ENCODE measurements around the gene ST6GALNAC2.

Gene ST6GALNAC2

DNA sequence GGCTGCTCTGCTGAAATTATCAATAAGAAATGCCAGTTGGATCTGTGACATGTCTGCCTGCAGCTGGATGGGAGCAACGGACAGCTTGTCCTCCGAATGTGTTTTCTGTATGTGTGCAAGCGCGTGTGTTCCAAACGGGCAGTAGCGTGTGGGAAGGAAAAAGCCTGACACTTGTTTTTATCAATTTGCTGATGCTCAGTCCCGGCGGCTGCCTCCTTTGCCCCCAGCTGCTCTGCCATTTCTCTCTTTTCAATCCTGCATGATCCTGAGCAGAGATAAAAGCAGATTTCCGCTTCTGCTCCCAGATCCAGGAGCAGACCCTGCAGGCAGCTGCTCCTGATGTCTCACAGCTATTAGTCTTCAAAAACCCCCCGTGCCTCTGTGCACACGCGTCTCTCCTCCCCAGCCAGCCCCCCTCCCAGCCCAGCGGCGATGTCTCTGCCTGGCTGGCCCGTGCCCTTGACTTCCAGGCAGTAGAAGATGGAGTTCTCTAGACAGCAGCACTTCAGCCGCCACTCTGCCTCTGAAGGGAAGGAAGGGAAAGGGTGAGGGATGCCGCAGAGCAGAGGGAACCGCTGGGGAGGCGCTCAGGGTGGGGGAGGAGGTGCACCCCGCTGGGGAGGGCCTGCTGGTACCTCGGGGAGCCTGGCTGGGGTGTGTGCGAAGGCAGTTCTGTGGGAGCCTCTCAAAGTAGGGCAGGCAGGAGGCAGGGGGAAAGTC, 41.7 kb downstream of the ST6GALNAC2 start:
- CTCF ChIA-PET = interaction anchor here (0.7 to 2.1 kb wide), 3 partner anchors 15 to 42 kb away, joined by 3 to 9 read pairs (median 4); no protein-coding TSS in a partner anchor
- TF ChIP-seq, protein P1, sequence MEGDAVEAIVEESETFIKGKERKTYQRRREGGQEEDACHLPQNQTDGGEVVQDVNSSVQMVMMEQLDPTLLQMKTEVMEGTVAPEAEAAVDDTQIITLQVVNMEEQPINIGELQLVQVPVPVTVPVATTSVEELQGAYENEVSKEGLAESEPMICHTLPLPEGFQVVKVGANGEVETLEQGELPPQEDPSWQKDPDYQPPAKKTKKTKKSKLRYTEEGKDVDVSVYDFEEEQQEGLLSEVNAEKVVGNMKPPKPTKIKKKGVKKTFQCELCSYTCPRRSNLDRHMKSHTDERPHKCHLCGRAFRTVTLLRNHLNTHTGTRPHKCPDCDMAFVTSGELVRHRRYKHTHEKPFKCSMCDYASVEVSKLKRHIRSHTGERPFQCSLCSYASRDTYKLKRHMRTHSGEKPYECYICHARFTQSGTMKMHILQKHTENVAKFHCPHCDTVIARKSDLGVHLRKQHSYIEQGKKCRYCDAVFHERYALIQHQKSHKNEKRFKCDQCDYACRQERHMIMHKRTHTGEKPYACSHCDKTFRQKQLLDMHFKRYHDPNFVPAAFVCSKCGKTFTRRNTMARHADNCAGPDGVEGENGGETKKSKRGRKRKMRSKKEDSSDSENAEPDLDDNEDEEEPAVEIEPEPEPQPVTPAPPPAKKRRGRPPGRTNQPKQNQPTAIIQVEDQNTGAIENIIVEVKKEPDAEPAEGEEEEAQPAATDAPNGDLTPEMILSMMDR (conservative IDR thresholded peaks at IDR 0.05; ENCODE audit: low read depth) = no peak
- DNase-seq (ENCODE audit: low spot score) = no peak
- H3K27ac ChIP-seq = peak overlapping the region; percentile 26
- POLR2A ChIA-PET (ENCODE audit: low non-redundant PET) = interaction anchor here (0.6 kb wide), 1 partner anchor 697 kb away, joined by 7 read pairs; no protein-coding TSS in a partner anchor

DNA sequence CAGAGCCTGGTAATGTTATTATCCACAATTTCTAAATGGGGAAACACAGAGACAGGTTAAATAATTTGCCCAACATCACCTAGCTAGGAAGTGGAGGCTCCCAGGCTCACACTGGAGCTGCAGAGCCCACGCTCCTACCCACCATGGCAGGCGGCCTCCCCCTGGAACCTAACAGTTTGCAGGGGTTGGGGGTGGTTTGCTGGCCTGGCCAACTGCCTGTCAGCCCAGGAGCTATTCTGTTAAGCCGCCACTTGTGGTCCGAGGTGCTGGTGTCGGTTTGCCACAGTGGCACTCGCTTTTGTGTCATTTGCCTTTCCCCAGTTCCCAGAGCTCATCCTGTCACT, 42.2 kb downstream of the ST6GALNAC2 start:
- ChIA-PET POLR2A (ENCODE audit: low non-redundant PET) (interaction anchor here (0.6 kb wide), 1 partner anchor 696 kb away, joined by 7 read pairs; no protein-coding TSS in a partner anchor), CTCF (interaction anchor here (0.7 to 2.1 kb wide), 3 partner anchors 15 to 43 kb away, joined by 3 to 9 read pairs (median 4); no protein-coding TSS in a partner anchor)
- TF ChIP-seq, protein P1 (conservative IDR thresholded peaks at IDR 0.05; ENCODE audit: low read depth) = no peak
- H3K27ac ChIP-seq = peak overlapping the region; percentile 26
- no peak for DNase-seq (ENCODE audit: low spot score)

DNA sequence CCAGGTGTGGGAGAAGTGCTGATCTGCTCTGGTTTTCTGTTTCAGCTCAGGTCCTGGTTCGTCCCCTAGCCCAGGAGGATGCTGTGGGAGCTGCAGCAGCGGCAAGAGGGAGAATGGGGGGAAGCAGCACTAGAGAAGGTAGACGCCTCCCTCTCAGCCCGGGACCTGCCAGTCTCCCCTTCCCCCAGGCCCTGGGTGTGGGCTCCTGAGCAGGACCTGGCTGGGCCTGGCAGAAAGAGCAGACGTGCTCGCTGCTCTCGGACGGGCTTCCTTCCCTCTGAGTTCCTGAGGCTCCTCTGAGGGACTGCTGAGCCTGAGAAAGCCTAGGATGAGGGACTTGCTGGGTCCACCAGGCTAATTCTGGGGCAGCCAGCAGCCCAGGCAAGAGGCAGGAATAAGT, 42.7 kb downstream of the ST6GALNAC2 start:
- POLR2A ChIA-PET (ENCODE audit: low non-redundant PET) = no interaction called here
- TF ChIP-seq, protein P1 (conservative IDR thresholded peaks at IDR 0.05; ENCODE audit: low read depth) = no peak
- DNase-seq (ENCODE audit: low spot score) = no peak
- peak overlapping the region; percentile 26 for H3K27ac ChIP-seq
- CTCF ChIA-PET = no interaction called here

DNA sequence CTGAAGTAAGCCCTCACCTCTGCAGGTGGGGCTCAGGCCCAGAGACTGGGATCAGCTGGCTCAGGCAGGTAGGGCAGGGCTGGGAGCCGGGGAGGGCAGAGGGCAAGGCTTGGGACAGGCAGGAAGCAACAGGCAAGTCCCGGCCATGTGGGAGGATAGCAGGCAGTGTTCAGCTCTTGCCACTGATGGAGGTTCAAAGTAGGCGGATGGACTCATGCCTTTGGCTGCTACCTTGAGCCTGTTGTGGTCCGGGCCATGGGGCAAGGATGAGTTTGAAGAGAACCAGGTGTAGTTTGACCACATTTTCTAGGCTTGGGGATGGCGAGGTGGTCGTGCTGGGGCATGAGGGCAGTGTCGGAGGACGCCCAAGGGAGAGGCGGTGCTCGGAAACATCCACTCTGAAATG, 43.1 kb downstream of the ST6GALNAC2 start:
- DNase-seq (ENCODE audit: low spot score) = no peak
- TF ChIP-seq, protein P1 (conservative IDR thresholded peaks at IDR 0.05; ENCODE audit: low read depth) = no peak
- ChIA-PET CTCF (no interaction called here), POLR2A (ENCODE audit: low non-redundant PET) (no interaction called here)
- peak overlapping the region; percentile 26 for H3K27ac ChIP-seq

DNA sequence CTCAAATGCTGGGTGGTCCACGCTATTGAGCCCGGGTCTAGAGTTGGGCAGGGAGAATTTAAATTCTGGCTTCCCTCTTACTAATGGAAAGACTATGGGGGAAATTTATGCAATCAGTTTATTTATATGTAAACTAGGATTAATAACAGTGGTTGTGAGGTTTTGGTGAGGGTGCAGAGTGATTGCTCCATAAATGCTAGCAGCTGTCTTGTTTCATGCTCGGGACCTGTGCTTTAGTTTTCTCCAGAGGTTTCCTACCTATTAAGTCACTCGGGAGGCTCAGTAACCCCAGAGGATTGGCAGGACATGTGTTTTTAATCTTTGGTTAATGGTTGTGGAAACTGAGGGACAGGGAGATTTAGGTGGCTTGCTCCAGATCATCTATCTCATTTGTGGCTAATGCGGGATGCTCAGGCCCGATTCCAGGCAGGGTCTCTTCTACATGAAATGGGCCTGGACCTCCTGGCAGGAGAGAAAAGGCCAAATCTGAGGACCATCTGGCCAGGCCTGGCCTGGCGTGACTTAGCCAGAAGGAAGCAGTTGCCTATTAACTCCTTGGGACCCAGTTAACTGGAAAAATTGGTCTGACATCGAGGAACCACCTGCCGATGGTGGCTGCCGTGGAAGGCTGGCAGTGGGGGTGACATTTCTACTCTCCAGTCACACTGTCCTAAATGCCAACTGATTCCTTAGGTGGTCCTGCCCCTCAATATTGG, 43.8 kb downstream of the ST6GALNAC2 start:
- DNase-seq (ENCODE audit: low spot score) = no peak
- CTCF ChIA-PET = no interaction called here
- POLR2A ChIA-PET (ENCODE audit: low non-redundant PET) = no interaction called here
- TF ChIP-seq, protein P1 (conservative IDR thresholded peaks at IDR 0.05; ENCODE audit: low read depth) = no peak
- peak overlapping the region; percentile 84 for H3K27ac ChIP-seq

DNA sequence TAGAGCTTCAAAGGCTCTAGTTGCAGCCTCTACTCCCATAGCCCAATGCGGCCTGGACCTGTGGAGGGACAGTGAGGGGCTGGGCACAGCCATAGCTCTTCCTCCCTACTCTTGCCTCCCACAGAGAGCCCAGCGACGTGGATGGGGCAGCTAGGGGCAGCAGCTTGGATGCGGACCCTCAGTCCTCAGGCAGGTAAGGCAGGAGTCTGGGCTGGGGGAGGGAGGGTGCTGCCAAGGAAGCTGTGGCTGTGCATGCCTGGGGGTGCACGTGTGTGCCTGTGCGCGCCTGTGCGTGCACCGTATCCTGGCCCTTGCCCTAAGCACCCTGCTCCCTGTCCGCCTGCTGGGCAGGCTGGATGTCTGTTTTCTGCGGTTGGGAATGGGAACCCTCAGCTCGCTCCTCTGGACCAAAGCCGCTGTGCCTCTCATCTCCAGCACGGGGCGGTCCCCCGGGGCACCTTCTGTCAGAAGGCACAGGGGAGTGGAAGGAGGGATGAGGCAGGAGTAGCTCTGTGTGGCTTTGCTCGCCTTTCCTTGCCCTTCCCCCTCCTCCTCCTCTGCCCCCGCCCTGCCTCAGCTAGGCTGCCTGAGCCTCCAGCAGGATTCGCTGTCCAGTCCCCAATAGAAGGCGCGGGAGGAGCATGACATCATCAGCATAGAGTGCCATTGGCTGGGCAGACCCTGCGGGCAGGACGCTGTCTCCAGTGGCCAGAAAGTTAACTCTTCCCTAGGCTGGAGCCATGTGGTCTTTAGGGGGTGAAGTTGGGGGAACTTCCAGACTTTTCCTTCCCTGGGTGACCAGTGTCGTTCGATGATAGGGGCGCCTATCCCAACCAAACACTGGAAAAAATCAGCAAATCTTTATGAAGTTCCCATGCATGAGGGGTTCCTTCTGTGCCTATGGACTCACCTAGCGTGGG, 45.0 kb downstream of the ST6GALNAC2 start:
- ChIA-PET CTCF (interaction anchor here (0.6 to 2.6 kb wide), 6 partner anchors 10 to 83 kb away, joined by 3 to 19 read pairs (median 4); no protein-coding TSS in a partner anchor), POLR2A (ENCODE audit: low non-redundant PET) (interaction anchor here (1.1 kb wide), 1 partner anchor 11 kb away, joined by 3 read pairs; no protein-coding TSS in a partner anchor)
- TF ChIP-seq, protein P1 (conservative IDR thresholded peaks at IDR 0.05; ENCODE audit: low read depth) = no peak
- H3K27ac ChIP-seq = peak overlapping the region; percentile 84
- peak; percentile 95 for DNase-seq (ENCODE audit: low spot score)

Data from RWPE1 (cell line).